ENCODE measurements around the gene ANGPTL8. TPM values are rescaled to one million over a fixed set of nuclear protein-coding genes. Genes with fewer than 3 reads are reported as not detected.

Gene ANGPTL8
- total and polyA plus RNA-seq, 9 of the 15 experiments (the other 6 are each of a cell fraction or from before 2014, with no cell fraction given), result not detected

- no peak overlapping the region for H3K27ac ChIP-seq (ENCODE audit: extremely low read depth, low read depth, low read length)
- POLR2A ChIA-PET, result interaction anchor here (1.2 kb wide), 1 partner anchor 34 kb away, joined by 3 read pairs; no protein-coding TSS in a partner anchor
- no peak for FAIRE-seq
- CTCF ChIA-PET (ENCODE audit: low intra/inter-chr PET ratio), result no interaction called here
- peaks cover 9 to 18% of the 10 kb centered on the region in 2 experiments; a peak in 4 of 5 replicates for H3K27me3 ChIP-seq (ENCODE audit: control insufficient read depth in 2 of 2, insufficient read depth in 2 of 2, low read length in 2 of 2)
- H3K79me2 ChIP-seq (ENCODE audit: control insufficient read depth, insufficient read depth, low read length), result no peaks in the 10 kb centered on the region
- in situ Hi-C loops (cut with MboI), result no loop called here
- H3K4me1 ChIP-seq (replicated peaks in 1 of 2; ENCODE audit: control insufficient read depth in 2 of 2, insufficient read depth in 2 of 2, low read length in 2 of 2), result no peaks in the 10 kb centered on the region; a peak in 1 of 5 replicates
- no peak for DNase-seq (ENCODE audit: extremely low read depth in 1 of 4, low spot score in 3 of 4)
- H3K4me3 ChIP-seq, result no peak overlapping the region
- TF ChIP-seq GTF2E2 (tag; IDR thresholded peaks at IDR 0.05) (no peak), KHSRP (IDR thresholded peaks at IDR 0.05) (no peak), GTF2A2 (tag; IDR thresholded peaks at IDR 0.05) (no peak), ARHGAP35 (IDR thresholded peaks at IDR 0.05; ENCODE audit: partially characterized antibody) (no peak), CBX2 (IDR thresholded peaks at IDR 0.05; ENCODE audit: insufficient read depth, low read length, poor library complexity, severe bottlenecking) (no peak), ZNF24 (IDR thresholded peaks at IDR 0.05) (no peak), PCBP1 (IDR thresholded peaks at IDR 0.05; ENCODE audit: low read depth, low read length, poor library complexity, severe bottlenecking) (no peak), SPI1 (IDR thresholded peaks at IDR 0.05; ENCODE audit: borderline replicate concordance, low read depth, low read length) (no peak), EWSR1 (IDR thresholded peaks at IDR 0.05; ENCODE audit: borderline replicate concordance, low read depth, partially characterized antibody) (no peak), PRPF4 (IDR thresholded peaks at IDR 0.05; ENCODE audit: insufficient read depth, low read depth, low read length, poor library complexity, severe bottlenecking) (no peak), CBX5 (IDR thresholded peaks at IDR 0.05; ENCODE audit: borderline replicate concordance, low read depth) (no peak)
- no peak overlapping the region for H3K4me2 ChIP-seq (ENCODE audit: insufficient read depth, low read length)
- WGBS (ENCODE audit: insufficient coverage, low coverage, missing lambda C conversion rate), result 11% methylated on average over 6 of the region's 6 CpGs
- ATAC-seq, result no peak
- no peaks in the 10 kb centered on the region for H3K9me1 ChIP-seq (ENCODE audit: control insufficient read depth, insufficient read depth, low read length)
- no peaks in the 10 kb centered on the region for H3K36me3 ChIP-seq (ENCODE audit: control insufficient read depth, insufficient read depth, low read length)
- H3K9me3 ChIP-seq (replicated peaks; ENCODE audit: control insufficient read depth, insufficient read depth, low read depth, low read length), result no peaks in the 10 kb centered on the region
- intact Hi-C loops (cut with micrococcal nuclease), result no loop called here
- no peak overlapping the region for H3K9ac ChIP-seq (ENCODE audit: insufficient read depth in 1 of 2, low read depth in 2 of 2, low read length in 2 of 2)
- BruUV-seq (replicated peaks), result no TSS peak
- H4K20me1 ChIP-seq (replicated peaks; ENCODE audit: control insufficient read depth, insufficient read depth, low read length), result no peaks in the 10 kb centered on the region
- H2AFZ ChIP-seq (ENCODE audit: low read depth, low read length), result no peak overlapping the region
Measured at GRCh38 chr19:11284515-11284914, 45.1 kb downstream of the ANGPTL8 start.

All from K562 (cell line).